Natural killer cell (primary cell): ENCODE measurements around the gene CST6. TPM values are rescaled to one million over a fixed set of nuclear protein-coding genes. Genes with fewer than 3 reads are reported as not detected.

Experiments
- ATAC-seq, 3 donors: fragments of 150-1000 bp in 2 of 3; fragments of 200-7000 bp in 1 of 3; cut with Tn5 transposase; 1 replicate in 1 of 3; 2 replicates in 2 of 3; pipeline ENCODE4 v1.10.0; 2021; ENCODE audit warnings: mild to moderate bottlenecking in 2 of 3, moderate library complexity in 2 of 3
- DNase-seq, 2 donors: peaks; one replicate each; pipeline versions ENCODE4 v3.0.0 to v3.0.0-alpha.2; 2013 to 2021; ENCODE audit warnings: mixed read lengths in 1 of 2
- H3K27ac ChIP-seq: one replicate; pipeline ENCODE4 v1.5.1; 2013; ENCODE audit warnings: mild to moderate bottlenecking, low read length
- H3K27me3 ChIP-seq: one replicate; pipeline ENCODE4 v1.6.1; 2013; ENCODE audit warnings: low read length; ENCODE audit not compliant: control insufficient read depth, insufficient read depth
- H3K36me3 ChIP-seq: one replicate; pipeline ENCODE4 v1.6.1; 2013; ENCODE audit warnings: low read length; ENCODE audit not compliant: control insufficient read depth, insufficient read depth
- H3K4me1 ChIP-seq: one replicate; pipeline ENCODE4 v1.6.1; 2013; ENCODE audit warnings: low read length; ENCODE audit not compliant: control insufficient read depth, insufficient read depth
- H3K4me3 ChIP-seq: one replicate; pipeline ENCODE4 v1.5.1; 2013; ENCODE audit warnings: low read length
- H3K9me3 ChIP-seq: one replicate; pipeline ENCODE4 v1.6.1; 2013; ENCODE audit warnings: low read length; ENCODE audit not compliant: control insufficient read depth, insufficient read depth
- H3K27ac Mint-ChIP-seq, 2 donors: one replicate each; pipeline ENCODE4 v1.8.0; 2022; ENCODE audit warnings: mild to moderate bottlenecking in 2 of 2, mixed read lengths in 2 of 2, moderate library complexity in 1 of 2
- H3K27me3 Mint-ChIP-seq, 2 donors: one replicate each; pipeline ENCODE4 v1.8.0; 2022; ENCODE audit warnings: low read depth in 2 of 2, mixed read lengths in 2 of 2
- H3K36me3 Mint-ChIP-seq: one replicate; pipeline ENCODE4 v1.8.0; 2022; ENCODE audit warnings: mixed read lengths
- H3K4me1 Mint-ChIP-seq, 2 donors: one replicate each; pipeline ENCODE4 v1.8.0; 2022; ENCODE audit warnings: mixed read lengths in 2 of 2
- H3K4me3 Mint-ChIP-seq: one replicate; pipeline ENCODE4 v1.8.0; 2022; ENCODE audit warnings: mild to moderate bottlenecking, moderate library complexity, mixed read lengths
- H3K9me3 Mint-ChIP-seq, 2 donors: one replicate each; pipeline ENCODE4 v1.8.0; 2022; ENCODE audit warnings: mixed read lengths in 2 of 2
- WGBS: methylation state at CpG from one replicate; pipeline ENCODE4 v1.1.7; 2013; ENCODE audit warnings: missing lambda C conversion rate; ENCODE audit not compliant: insufficient coverage; 5-methylcytosine and 5-hydroxymethylcytosine counted together
- intact Hi-C: fragments of 100-400 bp; cut with micrococcal nuclease; formaldehyde crosslinking; loops from one replicate; pipeline ENCODE4 v1.14.2; 2022
- total RNA-seq, 4 donors: library from RNA; stranded (reverse); fragments of 120-200 nt in 1 of 4; gene quantifications; one replicate each; pipeline versions ENCODE4 v1.2.3 to v1.2.4, GENCODE V29; 2013 to 2022
- TF ChIP-seq, protein P1 (sequence below): fragments of 200-600 bp; IDR thresholded peaks from one replicate; pipeline ENCODE4 v1.8.0; 2022; ENCODE audit warnings: antibody characterized with exemption

CST6 gene
- total RNA-seq, 3 donors from 2014 or later (not counting 1 experiment from before 2014, with no cell fraction given) = not detected

DNA sequence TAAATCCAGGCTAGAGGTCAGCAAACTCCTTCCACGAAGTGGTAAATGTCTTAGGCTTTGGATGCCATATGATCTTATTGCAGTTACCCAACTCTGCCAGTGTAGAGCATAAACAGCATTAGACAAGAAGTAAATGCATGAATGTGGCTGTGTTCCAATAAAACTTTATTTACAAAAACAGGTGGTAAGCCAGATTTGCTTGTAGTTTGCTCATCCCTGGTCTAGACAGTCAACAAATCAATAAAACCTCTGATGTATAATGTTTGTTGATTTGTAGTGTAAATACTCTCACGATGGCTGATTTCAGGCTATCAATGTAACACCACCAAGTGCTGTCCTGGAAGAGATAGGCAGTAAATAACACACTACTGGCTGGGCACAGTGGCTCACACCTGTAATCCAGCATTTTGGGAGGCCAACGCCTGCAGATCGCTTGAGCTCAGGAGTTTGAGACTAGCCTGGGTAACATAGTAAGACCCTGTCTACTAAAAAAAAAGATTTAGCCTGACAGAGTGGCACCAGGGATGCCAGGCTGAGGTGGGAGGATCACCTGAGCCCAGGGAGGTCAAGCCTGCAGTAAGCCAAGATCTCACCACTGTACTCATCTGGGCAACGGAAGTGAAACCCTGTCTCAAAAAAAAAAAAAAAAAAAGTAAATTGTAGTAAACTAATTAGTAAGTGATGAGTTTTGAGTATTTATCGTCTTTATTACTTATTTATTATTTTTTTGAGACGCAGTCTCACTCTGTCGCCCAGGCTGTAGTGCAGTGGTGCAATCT is 21.3 kb downstream of the CST6 start:
- no peaks in the 10 kb centered on the region for H3K9me3 ChIP-seq
- TF ChIP-seq, protein P1, sequence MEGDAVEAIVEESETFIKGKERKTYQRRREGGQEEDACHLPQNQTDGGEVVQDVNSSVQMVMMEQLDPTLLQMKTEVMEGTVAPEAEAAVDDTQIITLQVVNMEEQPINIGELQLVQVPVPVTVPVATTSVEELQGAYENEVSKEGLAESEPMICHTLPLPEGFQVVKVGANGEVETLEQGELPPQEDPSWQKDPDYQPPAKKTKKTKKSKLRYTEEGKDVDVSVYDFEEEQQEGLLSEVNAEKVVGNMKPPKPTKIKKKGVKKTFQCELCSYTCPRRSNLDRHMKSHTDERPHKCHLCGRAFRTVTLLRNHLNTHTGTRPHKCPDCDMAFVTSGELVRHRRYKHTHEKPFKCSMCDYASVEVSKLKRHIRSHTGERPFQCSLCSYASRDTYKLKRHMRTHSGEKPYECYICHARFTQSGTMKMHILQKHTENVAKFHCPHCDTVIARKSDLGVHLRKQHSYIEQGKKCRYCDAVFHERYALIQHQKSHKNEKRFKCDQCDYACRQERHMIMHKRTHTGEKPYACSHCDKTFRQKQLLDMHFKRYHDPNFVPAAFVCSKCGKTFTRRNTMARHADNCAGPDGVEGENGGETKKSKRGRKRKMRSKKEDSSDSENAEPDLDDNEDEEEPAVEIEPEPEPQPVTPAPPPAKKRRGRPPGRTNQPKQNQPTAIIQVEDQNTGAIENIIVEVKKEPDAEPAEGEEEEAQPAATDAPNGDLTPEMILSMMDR = no peak
- Mint-ChIP-seq H3K36me3 (no peaks in the 10 kb centered on the region), H3K27ac (no peak overlapping the region), H3K27me3 (peaks cover 0 to 8% of the 10 kb centered on the region in 2 donors), H3K4me1 (no peaks in the 10 kb centered on the region), H3K4me3 (no peak overlapping the region), H3K9me3 (no peaks in the 10 kb centered on the region)
- H3K36me3 ChIP-seq = no peaks in the 10 kb centered on the region
- no peak for DNase-seq
- ATAC-seq = no peak
- H3K4me3 ChIP-seq = no peak overlapping the region
- 93% methylated on average over 7 of the region's 8 CpGs for WGBS
- H3K4me1 ChIP-seq = no peaks in the 10 kb centered on the region
- peaks cover 4% of the 10 kb centered on the region for H3K27me3 ChIP-seq
- intact Hi-C loops = no loop called here
- H3K27ac ChIP-seq = no peak overlapping the region

DNA sequence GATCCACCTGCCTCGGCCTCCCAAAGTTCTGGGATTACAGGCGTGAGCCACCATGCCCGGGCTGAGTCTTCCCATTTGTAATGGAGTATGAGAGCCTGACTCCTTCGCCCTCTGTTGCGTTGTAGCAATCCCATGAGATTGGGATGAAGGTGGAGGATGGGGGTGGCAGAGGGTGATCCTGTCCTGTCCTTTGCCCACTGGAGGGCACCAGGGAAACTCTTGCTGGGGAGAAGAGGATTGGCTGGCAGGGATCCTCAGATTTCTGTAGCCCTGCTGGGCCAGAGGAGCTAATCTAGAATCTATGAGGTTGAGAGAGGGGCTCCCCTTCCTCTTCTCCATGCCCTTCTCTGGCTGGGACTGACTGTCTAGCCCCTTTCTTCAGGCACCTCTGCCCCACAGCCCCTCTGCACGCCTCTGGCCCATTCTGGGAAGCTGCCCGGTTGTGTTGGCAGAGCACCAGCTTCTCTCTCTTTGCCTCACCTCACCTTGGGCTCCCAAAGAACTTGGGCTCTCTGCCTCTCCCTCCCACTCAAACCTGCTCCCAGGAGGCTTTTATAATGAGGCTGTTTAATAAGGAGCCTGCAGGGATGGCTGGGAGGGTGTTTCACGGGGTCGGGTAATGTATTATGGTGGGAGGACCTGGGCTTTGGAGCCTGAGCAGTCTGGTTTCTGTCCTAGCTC is 24.0 kb downstream of the CST6 start:
- no peak for DNase-seq
- Mint-ChIP-seq H3K9me3 (no peaks in the 10 kb centered on the region), H3K36me3 (no peaks in the 10 kb centered on the region), H3K4me3 (no peak overlapping the region), H3K27ac (no peak overlapping the region), H3K27me3 (peaks cover 0 to 8% of the 10 kb centered on the region in 2 donors), H3K4me1 (no peaks in the 10 kb centered on the region)
- H3K9me3 ChIP-seq = no peaks in the 10 kb centered on the region
- intact Hi-C loops = no loop called here
- 85% methylated on average over 9 of the region's 9 CpGs for WGBS
- ATAC-seq = no peak
- H3K4me3 ChIP-seq = no peak overlapping the region
- H3K36me3 ChIP-seq = no peaks in the 10 kb centered on the region
- TF ChIP-seq, protein P1 = no peak
- H3K27ac ChIP-seq = no peak overlapping the region
- H3K4me1 ChIP-seq = no peaks in the 10 kb centered on the region
- peaks cover 4% of the 10 kb centered on the region for H3K27me3 ChIP-seq

DNA sequence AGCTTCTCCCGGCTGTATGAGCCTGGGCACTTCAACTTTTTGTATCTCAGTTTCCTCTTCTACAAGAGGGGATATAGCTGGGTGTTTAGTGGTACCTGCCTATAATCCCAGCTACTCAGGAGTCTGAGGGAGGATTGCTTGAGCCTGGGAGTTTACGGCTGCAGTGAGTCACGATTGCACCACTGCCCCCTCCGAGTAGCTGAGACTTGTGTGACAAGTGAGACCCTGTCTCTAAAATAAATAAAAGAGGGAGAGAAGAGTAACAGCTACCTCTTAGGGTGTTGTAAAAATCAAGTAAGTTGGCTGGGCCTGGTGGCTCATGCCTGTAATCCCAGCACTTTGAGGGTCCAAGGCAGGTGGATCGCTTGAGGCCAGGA is 24.5 kb downstream of the CST6 start:
- TF ChIP-seq, protein P1 = no peak
- 88% methylated on average over 4 of the region's 5 CpGs for WGBS
- ATAC-seq (no peak), DNase-seq (no peak)
- Mint-ChIP-seq H3K36me3 (no peaks in the 10 kb centered on the region), H3K27ac (no peak overlapping the region), H3K9me3 (no peaks in the 10 kb centered on the region), H3K4me1 (no peaks in the 10 kb centered on the region), H3K4me3 (no peak overlapping the region), H3K27me3 (peaks cover 0 to 8% of the 10 kb centered on the region in 2 donors)
- Histone ChIP-seq H3K4me1 (no peaks in the 10 kb centered on the region), H3K36me3 (no peaks in the 10 kb centered on the region), H3K9me3 (no peaks in the 10 kb centered on the region), H3K27ac (no peak overlapping the region), H3K27me3 (peaks cover 4% of the 10 kb centered on the region), H3K4me3 (no peak overlapping the region)
- intact Hi-C loops = no loop called here
